ENCODE measurements around the gene OR7G2.

Gene OR7G2

GRCh38 chr19:9107375-9107774, at the start of gene OR7G2:
Gene OR7G2 (minus strand): TSS chr19:9107475. CDS start chr19:9103243, 4,232 bp downstream.
- TF ChIP-seq, protein P1, sequence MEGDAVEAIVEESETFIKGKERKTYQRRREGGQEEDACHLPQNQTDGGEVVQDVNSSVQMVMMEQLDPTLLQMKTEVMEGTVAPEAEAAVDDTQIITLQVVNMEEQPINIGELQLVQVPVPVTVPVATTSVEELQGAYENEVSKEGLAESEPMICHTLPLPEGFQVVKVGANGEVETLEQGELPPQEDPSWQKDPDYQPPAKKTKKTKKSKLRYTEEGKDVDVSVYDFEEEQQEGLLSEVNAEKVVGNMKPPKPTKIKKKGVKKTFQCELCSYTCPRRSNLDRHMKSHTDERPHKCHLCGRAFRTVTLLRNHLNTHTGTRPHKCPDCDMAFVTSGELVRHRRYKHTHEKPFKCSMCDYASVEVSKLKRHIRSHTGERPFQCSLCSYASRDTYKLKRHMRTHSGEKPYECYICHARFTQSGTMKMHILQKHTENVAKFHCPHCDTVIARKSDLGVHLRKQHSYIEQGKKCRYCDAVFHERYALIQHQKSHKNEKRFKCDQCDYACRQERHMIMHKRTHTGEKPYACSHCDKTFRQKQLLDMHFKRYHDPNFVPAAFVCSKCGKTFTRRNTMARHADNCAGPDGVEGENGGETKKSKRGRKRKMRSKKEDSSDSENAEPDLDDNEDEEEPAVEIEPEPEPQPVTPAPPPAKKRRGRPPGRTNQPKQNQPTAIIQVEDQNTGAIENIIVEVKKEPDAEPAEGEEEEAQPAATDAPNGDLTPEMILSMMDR (conservative IDR thresholded peaks at IDR 0.05; ENCODE audit: low read depth): no peak
- H3K27ac ChIP-seq: no peak within 1 kb of the TSS
- no peak for DNase-seq (ENCODE audit: low spot score)
- CTCF ChIA-PET: interaction anchor here (0.6 kb wide), 1 partner anchor 529 kb away, joined by 4 read pairs; no protein-coding TSS in a partner anchor
- POLR2A ChIA-PET (ENCODE audit: low non-redundant PET): no interaction called here

DNA sequence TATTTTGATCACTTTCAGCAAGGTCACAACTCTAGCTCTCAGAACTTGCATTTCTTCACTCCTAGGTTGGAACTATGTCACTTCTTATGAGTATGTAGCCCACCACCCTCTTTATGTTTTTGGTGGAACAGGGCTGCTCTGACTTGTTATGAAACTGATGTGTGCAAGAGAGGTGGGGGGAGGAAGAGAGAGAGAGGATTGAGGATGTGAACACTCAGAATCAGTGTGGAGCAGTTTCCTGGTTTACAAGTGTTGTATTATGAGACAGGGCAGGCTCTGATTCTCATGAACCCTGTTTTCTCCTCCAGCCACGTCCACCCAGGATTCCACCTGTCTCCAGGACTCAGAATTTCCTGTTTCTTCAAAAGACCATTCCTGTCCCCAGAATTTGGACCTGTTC, 49.0 kb upstream of the OR7G2 start:
- TF ChIP-seq, protein P1 (conservative IDR thresholded peaks at IDR 0.05; ENCODE audit: low read depth): no peak
- ChIA-PET CTCF (no interaction called here), POLR2A (ENCODE audit: low non-redundant PET) (no interaction called here)
- DNase-seq (ENCODE audit: low spot score): no peak
- no peak overlapping the region for H3K27ac ChIP-seq

- CTCF ChIA-PET: no interaction called here
- POLR2A ChIA-PET (ENCODE audit: low non-redundant PET): no interaction called here
Measured at GRCh38 chr19:9155591-9155990, 48.3 kb upstream of the OR7G2 start.

GRCh38 chr19:9151367-9151766, 44.1 kb upstream of the OR7G2 start:
- CTCF ChIA-PET: interaction anchor here (0.8 kb wide), 1 partner anchor 10 kb away, joined by 3 read pairs; no protein-coding TSS in a partner anchor
- no peak overlapping the region for H3K27ac ChIP-seq
- TF ChIP-seq, protein P1 (conservative IDR thresholded peaks at IDR 0.05; ENCODE audit: low read depth): no peak
- POLR2A ChIA-PET (ENCODE audit: low non-redundant PET): no interaction called here
- DNase-seq (ENCODE audit: low spot score): no peak

More at GRCh38 chr19:9155591-9155990, 48.3 kb upstream of the OR7G2 start:
- no peak for DNase-seq (ENCODE audit: low spot score)
- H3K27ac ChIP-seq: no peak overlapping the region
- TF ChIP-seq, protein P1 (conservative IDR thresholded peaks at IDR 0.05; ENCODE audit: low read depth): no peak

GRCh38 chr19:9150650-9151049, 43.4 kb upstream of the OR7G2 start:
- ChIA-PET POLR2A (ENCODE audit: low non-redundant PET) (no interaction called here), CTCF (no interaction called here)
- TF ChIP-seq, protein P1 (conservative IDR thresholded peaks at IDR 0.05; ENCODE audit: low read depth): no peak
- no peak for DNase-seq (ENCODE audit: low spot score)
- H3K27ac ChIP-seq: 0 out of 2 replicates have a peak overlapping the region, but pooled peaks have one; percentile 37

GRCh38 chr19:9149997-9150396, 42.7 kb upstream of the OR7G2 start:
- DNase-seq (ENCODE audit: low spot score): peak; percentile 47
- ChIA-PET CTCF (no interaction called here), POLR2A (ENCODE audit: low non-redundant PET) (no interaction called here)
- H3K27ac ChIP-seq: peak overlapping the region; percentile 37; the same call in 1 of the 2 replicates
- TF ChIP-seq, protein P1 (conservative IDR thresholded peaks at IDR 0.05; ENCODE audit: low read depth): no peak

Measured in RWPE1 (cell line).